Ishikawa (cell line): Measurements from ENCODE around the gene TMEM132D.

Source experiments
- CEBPB ChIP-seq: IDR thresholded peaks from 2 replicates; pipeline ENCODE4 v1.6.1; 2012
- CREB1 ChIP-seq: IDR thresholded peaks from 2 replicates; pipeline ENCODE4 v1.6.1; 2012; ENCODE audit warnings: low read depth
- EP300 ChIP-seq: IDR thresholded peaks from 2 replicates; pipeline ENCODE4 v1.6.1; 2012; ENCODE audit warnings: borderline replicate concordance
- RAD21 ChIP-seq: IDR thresholded peaks from 2 replicates; pipeline ENCODE4 v1.6.1; 2012; ENCODE audit warnings: low read depth
- TAF1 ChIP-seq: IDR thresholded peaks from 2 replicates; pipeline ENCODE4 v1.6.1; 2012; ENCODE audit warnings: low read depth, mild to moderate bottlenecking
- YY1 ChIP-seq: IDR thresholded peaks from 2 replicates; pipeline ENCODE4 v1.6.1; 2012; ENCODE audit warnings: low read depth
- ZBTB7A ChIP-seq: IDR thresholded peaks from 2 replicates; pipeline ENCODE4 v1.6.1; 2012; ENCODE audit warnings: low read depth
- TF ChIP-seq, protein P1 (sequence below): IDR thresholded peaks from 2 replicates; pipeline ENCODE4 v1.6.1; 2012
- TF ChIP-seq, protein P2 (sequence below): IDR thresholded peaks from 2 replicates; pipeline ENCODE4 v1.6.1; 2012; ENCODE audit warnings: low read depth, mild to moderate bottlenecking

DNA sequence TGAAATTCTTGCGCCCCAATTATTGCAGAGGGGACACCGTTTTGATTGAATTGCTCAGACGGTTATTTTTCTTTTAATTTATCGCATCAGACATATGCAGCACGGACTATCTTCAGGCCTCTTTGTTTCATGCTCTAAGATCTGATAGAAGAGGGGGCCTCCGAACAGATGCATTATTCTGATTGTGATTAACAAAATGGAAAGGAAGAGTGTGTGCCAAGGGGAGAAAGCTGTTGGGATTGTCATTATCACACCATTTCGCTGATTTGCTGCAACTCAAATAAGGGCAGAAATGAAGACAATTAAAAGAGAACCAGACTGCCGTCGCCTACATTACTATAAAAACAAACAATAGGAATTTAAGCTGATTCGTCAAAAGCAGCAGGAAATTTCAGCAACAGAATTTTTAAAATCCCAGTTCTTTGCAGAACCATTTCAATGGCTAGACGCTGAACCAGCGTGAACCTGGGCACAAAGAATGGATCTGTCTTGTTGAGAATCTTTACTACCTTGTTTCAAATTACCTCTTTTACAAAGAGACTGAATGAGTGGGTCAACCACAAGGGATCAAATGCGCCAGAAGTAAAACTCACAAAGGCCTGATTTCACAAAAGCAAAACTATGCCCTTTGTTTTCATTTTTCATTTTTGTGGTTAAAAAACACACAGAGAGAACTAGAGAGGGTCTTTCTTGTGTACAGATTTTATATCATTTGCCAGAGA, 30.6 kb downstream of the TMEM132D start:
- TF ChIP-seq CREB1 (no peak), EP300 (no peak), CEBPB (no peak), TAF1 (no peak), RAD21 (no peak), ZBTB7A (no peak), YY1 (no peak)
- TF ChIP-seq, protein P1, sequence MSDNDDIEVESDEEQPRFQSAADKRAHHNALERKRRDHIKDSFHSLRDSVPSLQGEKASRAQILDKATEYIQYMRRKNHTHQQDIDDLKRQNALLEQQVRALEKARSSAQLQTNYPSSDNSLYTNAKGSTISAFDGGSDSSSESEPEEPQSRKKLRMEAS: no peak
- TF ChIP-seq, protein P2, sequence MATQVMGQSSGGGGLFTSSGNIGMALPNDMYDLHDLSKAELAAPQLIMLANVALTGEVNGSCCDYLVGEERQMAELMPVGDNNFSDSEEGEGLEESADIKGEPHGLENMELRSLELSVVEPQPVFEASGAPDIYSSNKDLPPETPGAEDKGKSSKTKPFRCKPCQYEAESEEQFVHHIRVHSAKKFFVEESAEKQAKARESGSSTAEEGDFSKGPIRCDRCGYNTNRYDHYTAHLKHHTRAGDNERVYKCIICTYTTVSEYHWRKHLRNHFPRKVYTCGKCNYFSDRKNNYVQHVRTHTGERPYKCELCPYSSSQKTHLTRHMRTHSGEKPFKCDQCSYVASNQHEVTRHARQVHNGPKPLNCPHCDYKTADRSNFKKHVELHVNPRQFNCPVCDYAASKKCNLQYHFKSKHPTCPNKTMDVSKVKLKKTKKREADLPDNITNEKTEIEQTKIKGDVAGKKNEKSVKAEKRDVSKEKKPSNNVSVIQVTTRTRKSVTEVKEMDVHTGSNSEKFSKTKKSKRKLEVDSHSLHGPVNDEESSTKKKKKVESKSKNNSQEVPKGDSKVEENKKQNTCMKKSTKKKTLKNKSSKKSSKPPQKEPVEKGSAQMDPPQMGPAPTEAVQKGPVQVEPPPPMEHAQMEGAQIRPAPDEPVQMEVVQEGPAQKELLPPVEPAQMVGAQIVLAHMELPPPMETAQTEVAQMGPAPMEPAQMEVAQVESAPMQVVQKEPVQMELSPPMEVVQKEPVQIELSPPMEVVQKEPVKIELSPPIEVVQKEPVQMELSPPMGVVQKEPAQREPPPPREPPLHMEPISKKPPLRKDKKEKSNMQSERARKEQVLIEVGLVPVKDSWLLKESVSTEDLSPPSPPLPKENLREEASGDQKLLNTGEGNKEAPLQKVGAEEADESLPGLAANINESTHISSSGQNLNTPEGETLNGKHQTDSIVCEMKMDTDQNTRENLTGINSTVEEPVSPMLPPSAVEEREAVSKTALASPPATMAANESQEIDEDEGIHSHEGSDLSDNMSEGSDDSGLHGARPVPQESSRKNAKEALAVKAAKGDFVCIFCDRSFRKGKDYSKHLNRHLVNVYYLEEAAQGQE: no peak
